HG02678 (cell line): ENCODE results near the gene ARL5C.

Experiments
- ATAC-seq: cut with Tn5 transposase; IDR thresholded peaks from one replicate; pipeline ENCODE4 v1.9.1; 2021; ENCODE audit warnings: mild to moderate bottlenecking, moderate library complexity; ENCODE audit not compliant: unreplicated experiment

Gene ARL5C

GRCh38 chr17:39194089-39194984 lies 28.4 kb upstream of the ARL5C start:
- ATAC-seq, result no peak

- no peak for ATAC-seq
These were observed 27.4 kb upstream of the ARL5C start for GRCh38 chr17:39193346-39193745.

DNA sequence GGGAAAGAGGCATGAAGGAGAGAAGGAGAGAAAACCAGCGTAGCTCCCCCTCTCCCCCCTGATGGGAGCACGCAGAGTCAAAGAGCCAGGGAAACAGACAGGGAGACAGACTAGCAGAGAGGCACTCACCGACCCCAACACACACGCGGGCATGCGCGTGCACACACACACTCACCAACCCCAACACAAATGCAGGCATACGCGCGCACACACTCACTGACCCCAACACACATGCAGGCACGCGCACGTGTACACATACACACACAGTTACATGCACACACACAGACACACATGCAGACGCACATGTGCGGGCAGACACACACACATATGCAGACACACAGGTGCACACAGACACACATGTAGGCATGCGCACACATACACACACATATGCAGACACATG lies 26.9 kb upstream of the ARL5C start:
- ATAC-seq, result no peak

- no peak for ATAC-seq
These were observed 26.0 kb upstream of the ARL5C start for GRCh38 chr17:39191750-39192510.

GRCh38 chr17:39187152-39187830 lies 21.3 kb upstream of the ARL5C start:
- ATAC-seq, result no peak

GRCh38 chr17:39186481-39187002 lies 20.6 kb upstream of the ARL5C start:
- no peak for ATAC-seq

GRCh38 chr17:39183720-39184119 lies 17.8 kb upstream of the ARL5C start:
- no peak for ATAC-seq

DNA sequence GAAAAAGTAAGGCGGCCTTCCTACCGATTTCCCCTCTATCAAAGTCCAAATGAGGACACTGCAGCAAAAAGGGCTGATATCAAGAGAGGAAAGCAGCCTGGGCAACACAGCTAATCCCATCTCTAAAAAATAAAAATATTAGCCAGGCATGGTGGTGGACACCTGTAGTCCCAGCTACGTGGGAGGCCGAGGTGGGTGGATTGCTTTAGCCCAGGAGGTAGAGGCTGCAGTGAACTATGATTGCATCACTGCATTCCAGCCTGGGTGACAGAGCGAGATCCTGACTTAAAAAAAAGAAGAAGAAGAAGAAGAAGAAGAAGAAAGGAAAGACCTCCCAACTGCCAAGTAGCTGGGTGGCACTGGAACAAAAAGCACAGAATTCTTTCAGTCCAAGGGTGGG lies 17.1 kb upstream of the ARL5C start:
- no peak for ATAC-seq

- no peak for ATAC-seq
These were observed 15.3 kb upstream of the ARL5C start for GRCh38 chr17:39181303-39181702.

DNA sequence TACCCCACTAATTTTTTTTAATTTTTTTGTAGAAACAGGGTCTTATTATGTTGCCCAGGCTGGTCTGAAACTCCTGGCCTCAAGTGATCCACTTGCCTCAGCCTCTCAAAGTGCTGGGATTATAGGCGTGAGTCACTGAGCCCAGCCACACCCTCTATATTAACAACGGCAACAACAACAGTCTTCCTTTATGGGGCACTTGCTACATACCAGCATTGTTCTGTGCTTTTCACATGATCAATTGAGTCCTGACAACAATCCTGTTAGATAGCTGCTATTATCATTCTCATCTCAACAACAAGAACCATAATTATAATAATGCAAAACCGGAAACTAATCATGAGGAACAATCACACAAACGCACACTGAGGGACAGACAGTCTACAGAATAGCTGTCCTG lies 12.6 kb upstream of the ARL5C start:
- ATAC-seq, result no peak

DNA sequence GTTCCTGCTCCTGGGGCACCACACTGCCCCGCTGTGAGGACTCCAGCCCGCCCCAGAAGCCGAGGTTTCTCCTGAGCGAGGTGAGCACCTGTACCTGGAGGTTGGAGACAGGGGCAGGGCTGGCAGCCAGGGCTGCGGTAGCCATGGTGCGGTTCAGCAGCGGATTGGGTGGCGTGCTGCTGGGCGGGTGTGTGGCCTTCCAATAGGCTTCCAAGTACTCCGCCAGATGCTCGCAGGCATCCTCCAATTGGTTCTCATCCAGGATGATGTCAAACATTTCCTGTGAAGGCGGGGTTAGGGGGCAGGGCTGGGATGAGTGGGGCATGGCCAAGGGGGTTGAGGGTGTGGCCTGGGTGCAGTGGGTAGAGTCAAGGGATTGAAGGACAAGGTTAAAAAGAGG lies 11.3 kb upstream of the ARL5C start:
- no peak for ATAC-seq

DNA sequence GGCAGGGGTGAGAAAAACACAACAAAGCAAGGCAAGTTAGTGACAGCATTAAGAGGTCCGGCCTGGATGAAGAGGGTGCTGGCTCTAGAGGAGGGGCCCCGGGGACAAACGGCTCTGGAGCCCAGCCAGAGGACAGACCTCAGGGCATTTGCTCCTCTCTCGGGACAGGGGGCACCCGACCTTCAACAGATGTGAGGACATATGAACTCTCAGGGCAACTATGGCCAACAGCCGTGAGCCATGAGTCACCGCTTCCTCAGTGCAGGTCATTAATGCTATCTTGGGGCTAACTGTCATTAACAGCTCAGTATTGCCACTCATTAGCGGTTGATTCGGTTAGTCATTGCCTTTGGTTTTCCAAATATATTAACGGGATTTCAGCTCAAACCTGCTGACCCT lies 9.7 kb upstream of the ARL5C start:
- ATAC-seq, result no peak

GRCh38 chr17:39174920-39175694 lies 9.1 kb upstream of the ARL5C start:
- ATAC-seq, result no peak

DNA sequence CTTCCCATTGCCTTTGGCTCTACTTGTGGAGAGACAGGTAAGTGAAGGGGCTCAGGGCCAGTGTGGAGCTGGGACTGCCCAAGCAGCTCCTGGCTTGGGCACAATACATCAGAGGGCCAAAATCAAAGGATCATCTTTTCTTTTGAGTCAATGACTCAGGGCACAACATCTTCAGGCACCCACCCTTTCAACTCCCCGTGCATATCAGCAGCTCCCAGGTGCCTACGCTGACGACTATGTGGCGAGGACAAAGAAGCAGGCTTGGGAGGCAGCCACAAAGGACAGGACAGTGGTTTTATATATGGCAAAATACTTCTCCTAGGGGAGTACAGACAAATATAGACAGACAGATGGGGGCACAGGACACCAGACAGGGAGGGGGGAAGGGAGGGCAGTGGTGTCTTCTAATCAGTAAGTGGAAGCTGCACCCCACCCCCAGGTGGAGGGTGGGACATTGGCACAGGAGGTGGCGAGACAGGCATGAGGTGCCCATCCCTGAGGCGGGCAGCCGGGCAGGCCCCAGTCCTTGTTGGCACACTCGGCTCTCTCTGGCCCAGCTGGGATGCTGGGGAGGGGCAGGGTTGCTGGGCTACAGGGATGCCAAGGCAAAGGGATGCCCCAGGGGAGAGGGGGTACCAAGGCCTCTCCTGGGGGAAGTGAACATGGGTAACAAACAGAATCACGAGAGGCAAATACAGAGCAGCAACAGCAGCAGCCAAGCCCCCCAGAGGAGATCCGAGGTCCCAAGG lies 7.7 kb upstream of the ARL5C start:
- no peak for ATAC-seq

DNA sequence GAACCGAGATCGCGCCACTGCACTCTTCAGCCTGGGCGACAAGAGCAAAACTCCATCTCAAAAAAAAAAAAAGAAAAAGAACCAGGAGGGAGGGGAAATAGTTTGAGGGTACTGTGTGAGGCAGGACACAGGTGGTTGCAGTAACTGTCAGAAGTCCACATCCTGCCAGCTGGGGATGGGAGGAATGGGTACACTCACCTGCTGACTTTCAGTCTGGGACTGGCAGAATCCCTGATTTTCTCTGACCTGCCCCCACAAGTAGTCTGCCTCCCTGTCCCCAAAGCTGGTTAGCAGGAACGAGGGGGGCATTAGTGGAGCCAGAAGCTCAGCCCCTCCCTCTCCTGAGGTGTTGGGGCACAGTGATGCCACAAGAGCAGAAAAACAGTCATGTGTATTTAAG lies 7.1 kb upstream of the ARL5C start:
- ATAC-seq, result no peak

DNA sequence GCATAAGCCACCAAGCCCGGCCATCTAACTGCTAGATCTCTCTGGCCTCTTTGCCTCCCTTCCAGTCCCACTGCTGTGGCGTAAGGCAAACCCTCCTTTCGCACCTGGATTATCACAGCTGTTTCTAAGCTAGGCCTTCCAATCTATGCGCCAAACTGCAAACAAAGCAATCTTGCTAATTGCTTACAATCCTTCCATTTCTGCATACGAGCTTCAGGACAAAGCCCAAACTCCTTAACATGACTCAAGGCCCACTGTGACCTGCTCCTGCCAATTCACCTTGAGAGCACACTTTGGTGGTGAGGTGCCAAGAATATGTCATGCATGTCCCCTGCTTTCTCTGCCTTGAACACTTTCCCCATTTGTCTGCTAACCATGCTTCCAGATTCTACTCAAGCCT lies 6.0 kb upstream of the ARL5C start:
- ATAC-seq, result no peak

GRCh38 chr17:39170558-39170957 lies 4.6 kb upstream of the ARL5C start:
- no peak for ATAC-seq

DNA sequence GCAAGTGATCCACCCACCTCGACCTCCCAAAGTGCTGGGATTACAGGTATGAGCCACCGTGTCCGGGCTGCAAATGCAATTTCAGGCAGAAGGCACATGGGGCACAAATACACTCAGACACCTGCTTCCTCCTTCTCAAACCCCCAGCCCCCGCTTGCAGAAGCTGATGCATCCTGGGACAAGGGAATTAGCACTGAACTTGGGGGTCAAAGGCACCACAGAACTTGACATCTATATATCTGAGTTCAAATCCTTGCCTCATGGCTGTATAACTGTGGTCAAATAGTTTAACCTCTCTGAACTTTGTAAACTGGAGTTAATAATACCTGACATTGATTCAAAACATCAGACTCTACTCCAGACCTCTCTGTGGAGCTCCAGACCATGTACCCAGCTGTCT lies 4.1 kb upstream of the ARL5C start:
- no peak for ATAC-seq

DNA sequence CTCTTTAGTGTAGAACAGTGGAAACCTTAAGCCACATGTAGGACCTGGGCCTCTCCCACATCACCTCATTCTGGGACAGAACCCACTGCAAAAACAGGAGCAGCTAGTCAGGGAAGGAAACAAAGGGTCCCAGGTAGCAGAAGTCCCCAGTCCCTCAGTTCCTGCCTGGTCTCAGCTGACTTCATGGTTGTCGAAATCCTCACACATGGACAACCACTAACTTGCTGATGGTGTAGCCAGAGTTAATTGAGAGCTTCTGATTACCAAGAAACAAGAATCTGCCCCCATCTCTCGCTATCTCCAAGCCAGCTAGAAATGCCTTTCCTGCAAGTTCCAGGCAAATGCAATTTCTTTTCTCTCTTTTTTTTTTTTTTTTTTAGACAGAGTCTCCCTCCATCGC lies 3.6 kb upstream of the ARL5C start:
- ATAC-seq, result no peak

DNA sequence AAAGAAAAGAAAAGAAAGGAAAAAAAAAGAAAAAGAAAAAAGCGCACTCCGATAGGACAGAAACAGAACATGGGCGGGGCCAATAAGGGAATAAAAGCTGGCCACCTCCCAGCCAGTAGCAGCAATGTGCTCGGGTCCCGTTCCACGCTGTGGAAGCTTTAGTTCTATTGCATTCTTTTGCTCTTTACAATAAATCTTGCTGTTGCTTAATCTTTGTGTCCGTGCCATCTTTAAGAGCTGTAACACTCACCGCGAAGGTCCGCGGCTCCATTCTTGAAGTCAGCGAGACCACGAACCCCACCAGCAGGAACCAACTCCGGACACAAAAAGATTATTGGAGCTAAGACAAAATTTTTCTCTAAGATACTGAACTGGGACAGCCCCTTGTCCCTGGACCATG lies 3.1 kb upstream of the ARL5C start:
- ATAC-seq, result no peak
